ENCODE data around the gene DGUOK.

DNA sequence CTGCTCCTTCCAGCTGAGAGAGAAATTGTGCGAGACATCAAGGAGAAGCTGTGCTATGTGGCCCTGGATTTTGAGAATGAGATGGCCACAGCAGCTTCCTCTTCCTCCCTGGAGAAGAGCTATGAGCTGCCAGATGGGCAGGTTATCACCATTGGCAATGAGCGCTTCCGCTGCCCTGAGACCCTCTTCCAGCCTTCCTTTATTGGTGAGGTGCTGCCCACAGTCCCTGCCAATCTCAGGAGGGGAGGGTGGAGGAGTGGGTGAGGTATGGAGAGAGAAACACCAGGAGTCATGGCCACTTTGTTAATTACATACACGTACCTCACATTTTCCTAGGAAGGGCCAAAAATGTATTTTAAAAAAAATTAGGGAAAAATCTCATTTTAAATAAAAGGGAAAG is 12.0 kb upstream of the DGUOK start:
- no peak for TF ChIP-seq CTCF (IDR thresholded peaks at IDR 0.05)
- TF ChIP-seq REST (IDR thresholded peaks at IDR 0.05; ENCODE audit: insufficient read depth in 1 of 2, low read depth in 2 of 2, low read length in 1 of 2) = no peak
- TF ChIP-seq POLR2AphosphoS5 (IDR thresholded peaks at IDR 0.05; ENCODE audit: low read depth, low read length) = no peak
- no peak for TF ChIP-seq TCF7L2 (IDR thresholded peaks at IDR 0.05; ENCODE audit: low read depth, low read length)
- no peak for TF ChIP-seq SIN3A (IDR thresholded peaks at IDR 0.05; ENCODE audit: borderline replicate concordance, insufficient read depth, low read depth, low read length)
